Body of pancreas (tissue), 4 donors: ENCODE measurements around the gene IL6ST. TPM values are rescaled to one million over a fixed set of nuclear protein-coding genes. Genes with fewer than 3 reads are reported as not detected.

Experiments used
- ATAC-seq: fragments of 150-250 bp; one replicate; pipeline ENCODE4 v1.9.1; 2016
- DNase-seq, 4 donors: peaks; one replicate each; pipeline ENCODE4 v3.0.0-alpha.2; 2019
- H3K27ac ChIP-seq, 4 donors: fragments of 200-600 bp; sonication (generic); 1 replicate in 3 of 4; 2 replicates in 1 of 4; pipeline versions ENCODE4 v1.5.1 to v1.6.1; 2016 to 2019; ENCODE audit warnings: mild to moderate bottlenecking in 1 of 4, mixed read lengths in 1 of 4, moderate library complexity in 1 of 4
- H3K27me3 ChIP-seq, 2 donors: fragments of 200-600 bp; sonication (generic); one replicate each; pipeline ENCODE4 v1.6.0; 2016; ENCODE audit warnings: mild to moderate bottlenecking in 1 of 2
- H3K36me3 ChIP-seq, 2 donors: fragments of 200-600 bp; sonication (generic); replicated peaks in 1 of 2; 2 replicates each; pipeline ENCODE4 v1.5.1; 2016; ENCODE audit warnings: low read depth in 2 of 2; ENCODE audit not compliant: insufficient read depth in 1 of 2
- H3K4me1 ChIP-seq: fragments of 200-600 bp; sonication (generic); one replicate; pipeline ENCODE4 v1.6.0; 2016
- H3K4me3 ChIP-seq, 2 donors: fragments of 200-600 bp; sonication (generic); 1 replicate in 1 of 2; 2 replicates in 1 of 2; pipeline ENCODE4 v1.5.1; 2016 to 2019
- H3K9me3 ChIP-seq, 3 donors: fragments of 200-600 bp; sonication (generic); 1 replicate in 2 of 3; 2 replicates in 1 of 3; pipeline ENCODE4 v1.5.1; 2016
- CTCF ChIP-seq, 7 experiments: fragments of 450-650 bp in 4 of 7; fragments of 200-600 bp in 3 of 7; sonication (generic) in 3 of 7; IDR thresholded peaks; one replicate each; pipeline ENCODE4 v1.5.1; 2016 to 2019; ENCODE audit warnings: antibody characterized with exemption in 7 of 7
- POLR2A ChIP-seq, 3 donors: fragments of 450-650 bp; IDR thresholded peaks; one replicate each; pipeline ENCODE4 v1.6.1; 2016; ENCODE audit warnings: antibody characterized with exemption in 3 of 3, mild to moderate bottlenecking in 2 of 3
- WGBS, 2 donors: methylation state at CpG; one replicate each; pipeline ENCODE4 v1.1.5; 2017; 5-methylcytosine and 5-hydroxymethylcytosine counted together
- intact Hi-C: fragments of 100-400 bp; cut with DNase I; formaldehyde crosslinking; loops from one replicate; pipeline ENCODE4 v1.15.1; 2023
- total RNA-seq, 2 donors: library from RNA; depleted of rRNA; stranded (reverse); fragments of >200 nt; gene quantifications; one replicate each; pipeline ENCODE4 v1.1.0, GENCODE V29; 2016

Gene IL6ST
- total RNA-seq, 2 donors from 2014 or later = 48.1 to 82.5 TPM

DNA sequence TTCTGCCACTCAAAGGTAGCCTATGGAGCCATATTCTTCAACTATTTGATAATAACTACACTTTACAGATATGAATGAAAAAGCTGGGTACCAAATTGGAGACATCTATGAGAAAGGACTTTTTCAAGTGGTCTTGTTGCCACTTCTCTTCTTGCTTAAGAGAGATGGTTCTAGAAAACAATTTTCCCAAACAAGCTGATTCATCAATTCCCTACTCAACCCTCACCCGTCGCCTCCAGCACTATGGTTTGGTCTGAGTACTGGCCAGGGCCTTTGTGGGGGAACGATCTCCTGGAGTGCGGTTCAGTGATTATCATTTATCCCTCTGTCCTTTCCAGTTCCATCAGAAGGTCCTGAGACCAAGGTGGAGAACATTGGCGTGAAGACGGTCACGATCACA lies 86.8 kb downstream of the IL6ST start:
- ATAC-seq (no peak), DNase-seq (no peak)
- intact Hi-C loops = no loop called here
- H3K4me3 ChIP-seq = no peak overlapping the region
- H3K27ac ChIP-seq = no peak overlapping the region
- H3K36me3 ChIP-seq = no peaks in the 10 kb centered on the region
- WGBS, 2 donors = 91 to 95% methylated on average over 7 of the region's 7 CpGs
- no peaks in the 10 kb centered on the region for H3K4me1 ChIP-seq
- H3K9me3 ChIP-seq = no peaks in the 10 kb centered on the region
- no peaks in the 10 kb centered on the region for H3K27me3 ChIP-seq
- TF ChIP-seq CTCF (IDR thresholded peaks at IDR 0.05) (no peak), POLR2A (IDR thresholded peaks at IDR 0.05) (no peak)

GRCh38 chr5:55905251-55905650 lies 89.5 kb downstream of the IL6ST start:
- intact Hi-C loops = no loop called here
- Histone ChIP-seq H3K4me1 (no peaks in the 10 kb centered on the region), H3K27ac (no peak overlapping the region), H3K36me3 (no peaks in the 10 kb centered on the region), H3K4me3 (no peak overlapping the region), H3K27me3 (no peaks in the 10 kb centered on the region), H3K9me3 (no peaks in the 10 kb centered on the region)
- no peak for ATAC-seq
- no peak for DNase-seq
- WGBS, 2 donors = 67 to 80% methylated on average over 4 of the region's 4 CpGs
- no peak for TF ChIP-seq POLR2A (IDR thresholded peaks at IDR 0.05)

DNA sequence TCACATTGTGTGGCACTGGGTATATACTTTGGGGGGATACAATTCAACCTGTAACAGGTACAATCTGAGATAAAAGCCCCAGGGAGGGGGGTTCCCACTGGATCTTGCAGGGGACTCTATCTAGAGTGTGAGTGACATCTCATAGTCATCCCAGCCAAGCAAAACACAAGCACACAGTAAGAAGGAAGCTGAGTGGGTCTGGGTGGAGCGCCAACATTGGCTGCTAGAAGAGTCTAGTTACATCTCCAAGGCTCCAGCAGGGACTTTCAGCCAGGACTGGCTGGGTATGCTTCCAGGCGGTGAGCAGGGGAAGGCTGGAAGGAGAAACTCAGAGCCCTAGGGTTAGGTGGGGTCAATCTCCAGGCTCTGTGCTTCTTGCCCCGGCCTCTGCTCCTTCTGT lies 90.6 kb downstream of the IL6ST start:
- WGBS, 2 donors = 90 to 93% methylated on average over 3 of the region's 3 CpGs
- no peaks in the 10 kb centered on the region for H3K27me3 ChIP-seq
- H3K4me1 ChIP-seq = no peaks in the 10 kb centered on the region
- no peak overlapping the region for H3K27ac ChIP-seq
- no peaks in the 10 kb centered on the region for H3K9me3 ChIP-seq
- intact Hi-C loops = no loop called here
- no peaks in the 10 kb centered on the region for H3K36me3 ChIP-seq
- TF ChIP-seq CTCF (IDR thresholded peaks at IDR 0.05) = no peak
- TF ChIP-seq POLR2A (IDR thresholded peaks at IDR 0.05) = no peak
- no peak for DNase-seq
- ATAC-seq = no peak
- H3K4me3 ChIP-seq = no peak overlapping the region

GRCh38 chr5:55903121-55903701 lies 91.6 kb downstream of the IL6ST start:
- no peaks in the 10 kb centered on the region for H3K36me3 ChIP-seq
- 78 to 86% methylated on average over 17 to 19 of the region's 19 CpGs for WGBS, 2 donors
- no peak overlapping the region for H3K27ac ChIP-seq
- no peak overlapping the region for H3K4me3 ChIP-seq
- H3K9me3 ChIP-seq = no peaks in the 10 kb centered on the region
- intact Hi-C loops = no loop called here
- H3K4me1 ChIP-seq = no peaks in the 10 kb centered on the region
- ATAC-seq (no peak), DNase-seq (peak in 1 of 4 donors; percentile 12)
- TF ChIP-seq CTCF (IDR thresholded peaks at IDR 0.05) (no peak), POLR2A (IDR thresholded peaks at IDR 0.05) (no peak)
- H3K27me3 ChIP-seq = no peaks in the 10 kb centered on the region

DNA sequence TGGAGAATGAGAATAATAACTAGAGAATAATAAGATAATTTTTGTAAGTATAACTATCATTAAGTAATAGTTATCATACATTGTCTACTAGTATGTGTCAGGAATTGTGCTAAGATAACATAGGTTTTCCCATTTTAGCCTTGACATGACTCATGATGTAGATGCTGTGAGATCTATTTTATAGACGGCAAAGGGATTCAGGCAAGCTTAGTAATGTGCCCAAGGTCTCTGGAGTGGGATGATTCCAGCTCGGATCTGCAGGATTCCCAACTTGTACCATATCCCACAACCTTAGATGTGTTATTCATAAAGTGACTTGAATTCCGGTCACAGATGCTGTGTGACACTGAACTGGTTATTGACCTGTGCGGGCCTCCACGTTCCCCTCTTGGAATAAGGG lies 92.1 kb downstream of the IL6ST start:
- intact Hi-C loops = no loop called here

More for the DNA sequence above, 92.1 kb downstream of the IL6ST start:
- DNase-seq (no peak), ATAC-seq (no peak)
- Histone ChIP-seq H3K27me3 (no peaks in the 10 kb centered on the region), H3K4me1 (no peaks in the 10 kb centered on the region), H3K9me3 (no peaks in the 10 kb centered on the region), H3K27ac (no peak overlapping the region), H3K4me3 (no peak overlapping the region), H3K36me3 (no peaks in the 10 kb centered on the region)
- 76 to 93% methylated on average over 5 of the region's 5 CpGs for WGBS, 2 donors
- TF ChIP-seq CTCF (IDR thresholded peaks at IDR 0.05) (no peak), POLR2A (IDR thresholded peaks at IDR 0.05) (no peak)
